Lung (tissue), 12 donors: ENCODE measurements around the gene MTERF4. TPM values are rescaled to one million over a fixed set of nuclear protein-coding genes. Genes with fewer than 3 reads are reported as not detected.

Experiments
- ATAC-seq: fragments of 200-7000 bp; cut with Tn5 transposase; one replicate; pipeline ENCODE4 v1.9.1; 2020; ENCODE audit warnings: moderate number of reproducible peaks; ENCODE audit not compliant: insufficient read depth, low FRiP score
- DNase-seq, 3 donors: peaks; one replicate each; pipeline ENCODE4 v3.0.0-alpha.2; 2013 to 2017
- H3K27ac ChIP-seq, 2 donors: one replicate each; pipeline ENCODE4 v1.5.1; 2013; ENCODE audit warnings: mild to moderate bottlenecking in 2 of 2, moderate library complexity in 2 of 2, control low read depth in 1 of 2, inconsistent platforms in 1 of 2, low read depth in 1 of 2, low read length in 1 of 2
- H3K27me3 ChIP-seq, 3 donors: one replicate each; pipeline ENCODE4 v1.5.1; 2013; ENCODE audit warnings: low read length in 2 of 3; ENCODE audit not compliant: control insufficient read depth in 3 of 3, insufficient read depth in 3 of 3
- H3K36me3 ChIP-seq, 4 donors: one replicate each; pipeline ENCODE4 v1.5.1; 2013; ENCODE audit warnings: low read length in 4 of 4, mild to moderate bottlenecking in 1 of 4, moderate library complexity in 1 of 4; ENCODE audit not compliant: control insufficient read depth in 4 of 4, insufficient read depth in 4 of 4
- H3K4me1 ChIP-seq, 5 donors: one replicate each; pipeline ENCODE4 v1.5.1; 2013; ENCODE audit warnings: low read length in 5 of 5, mild to moderate bottlenecking in 2 of 5, moderate library complexity in 1 of 5; ENCODE audit not compliant: control insufficient read depth in 5 of 5, insufficient read depth in 5 of 5
- H3K4me3 ChIP-seq: one replicate; pipeline ENCODE4 v1.5.1; 2013; ENCODE audit warnings: mild to moderate bottlenecking, control low read depth, moderate library complexity
- H3K9ac ChIP-seq, 2 donors: one replicate each; pipeline ENCODE4 v1.5.1; 2013; ENCODE audit warnings: low read length in 2 of 2, control low read depth in 1 of 2; ENCODE audit not compliant: insufficient read depth in 1 of 2
- H3K9me3 ChIP-seq, 4 donors: one replicate each; pipeline ENCODE4 v1.5.1; 2013; ENCODE audit warnings: low read length in 3 of 4, mild to moderate bottlenecking in 1 of 4, moderate library complexity in 1 of 4; ENCODE audit not compliant: control insufficient read depth in 4 of 4, insufficient read depth in 3 of 4
- CTCF ChIP-seq: IDR thresholded peaks from 2 replicates; pipeline ENCODE4 v1.5.1; 2012; ENCODE audit warnings: mild to moderate bottlenecking; ENCODE audit errors: control extremely low read depth, extremely low read depth
- WGBS, 2 donors: extraction: QIAGEN DNeasy Blood & Tissue Kit; methylation state at CpG; one replicate each; pipeline ENCODE4 v1.1.7; 2013; 5-methylcytosine and 5-hydroxymethylcytosine counted together
- polyA plus RNA-seq, 2 donors: library from polyadenylated mRNA; stranded (reverse); fragments of 200-250 nt; gene quantifications; one replicate each; pipeline ENCODE4 v1.2.1, GENCODE V29; 2013
- total RNA-seq, 2 donors: library from RNA; depleted of rRNA in 1 of 2; stranded (reverse); fragments of >200 nt in 1 of 2; gene quantifications; one replicate each; pipeline ENCODE4 v1.2.1, GENCODE V29; 2014 to 2021
- donor health status: control.
- donor health status: control.
- donor health status: Bipolar disorder and iron deficiency.
- donor health status: healthy.
- donor health status: DM: yes; HTN: yes; CAD: no.

Gene MTERF4
- total and polyA plus RNA-seq, 4 donors, result 23.5 to 50.1 (median 27.5) TPM

GRCh38 chr2:241088791-241089732, 13.0 kb downstream of the MTERF4 start:
- no peak for TF ChIP-seq CTCF
- peak overlapping the region in 1 of 2 donors; percentile 61 for H3K27ac ChIP-seq
- no peak overlapping the region for H3K4me3 ChIP-seq
- H3K9ac ChIP-seq, result no peak overlapping the region
- H3K9me3 ChIP-seq, result no peaks in the 10 kb centered on the region
- peak in 1 of 3 donors; percentile 35 for DNase-seq
- 62 to 64% methylated on average over 20 of the region's 20 CpGs for WGBS, 2 donors
- peaks cover 33 to 61% (median 41%) of the 10 kb centered on the region in 4 donors for H3K36me3 ChIP-seq
- H3K4me1 ChIP-seq, result peaks cover 0 to 7% (median 0%) of the 10 kb centered on the region in 5 donors
- no peaks in the 10 kb centered on the region for H3K27me3 ChIP-seq
- ATAC-seq, result no peak

GRCh38 chr2:241088376-241088775, 13.7 kb downstream of the MTERF4 start:
- WGBS, 2 donors, result 73 to 77% methylated on average over 8 of the region's 8 CpGs
- Histone ChIP-seq H3K9ac (no peak overlapping the region), H3K4me1 (peaks cover 0 to 5% (median 0%) of the 10 kb centered on the region in 5 donors), H3K36me3 (peaks cover 27 to 56% (median 41%) of the 10 kb centered on the region in 4 donors), H3K9me3 (no peaks in the 10 kb centered on the region), H3K4me3 (no peak overlapping the region), H3K27me3 (no peaks in the 10 kb centered on the region), H3K27ac (peak overlapping the region in 1 of 2 donors; percentile 61)
- no peak for TF ChIP-seq CTCF
- DNase-seq, result no peak
- no peak for ATAC-seq

GRCh38 chr2:241087420-241088268, 14.4 kb downstream of the MTERF4 start:
- DNase-seq (no peak), ATAC-seq (no peak)
- TF ChIP-seq CTCF, result no peak
- no peak overlapping the region for H3K9ac ChIP-seq
- no peak overlapping the region for H3K4me3 ChIP-seq
- H3K27ac ChIP-seq, result no peak overlapping the region
- H3K27me3 ChIP-seq, result no peaks in the 10 kb centered on the region
- H3K9me3 ChIP-seq, result no peaks in the 10 kb centered on the region
- peaks cover 0 to 5% (median 0%) of the 10 kb centered on the region in 5 donors for H3K4me1 ChIP-seq
- 95% methylated on average over 29 of the region's 29 CpGs for WGBS, 2 donors
- H3K36me3 ChIP-seq, result peaks cover 26 to 50% (median 37%) of the 10 kb centered on the region in 4 donors
